Mesenchymal stem cell (in vitro differentiated cells and primary cell): ENCODE data around the gene SLC9A3.

Experiments used
- DNase-seq: peaks from one replicate; pipeline ENCODE4 v3.0.0-alpha.2; 2013
- H2AFZ ChIP-seq: one replicate; pipeline ENCODE4 v1.6.1; 2013; ENCODE audit warnings: low read depth, mild to moderate bottlenecking, control low read depth, inconsistent platforms, low read length, moderate library complexity
- H2AK5ac ChIP-seq: 2 replicates; pipeline ENCODE4 v1.6.1; 2013; ENCODE audit warnings: low read length, moderate library complexity, mild to moderate bottlenecking, inconsistent platforms; ENCODE audit not compliant: severe bottlenecking
- H2BK120ac ChIP-seq: one replicate; pipeline ENCODE4 v1.6.1; 2013; ENCODE audit warnings: low read depth, mild to moderate bottlenecking, inconsistent platforms, low read length, moderate library complexity
- H2BK12ac ChIP-seq, 2 experiments: one replicate each; pipeline ENCODE4 v1.6.1; 2013; ENCODE audit warnings: inconsistent platforms in 2 of 2, low read length in 2 of 2, mild to moderate bottlenecking in 2 of 2, moderate library complexity in 2 of 2, control low read depth in 1 of 2
- H2BK15ac ChIP-seq: one replicate; pipeline ENCODE4 v1.6.1; 2013; ENCODE audit warnings: mild to moderate bottlenecking, low read depth, inconsistent platforms; ENCODE audit not compliant: poor library complexity, severe bottlenecking
- H2BK5ac ChIP-seq: 2 replicates; pipeline ENCODE4 v1.6.1; 2013; ENCODE audit warnings: low read depth, mild to moderate bottlenecking, low read length, control low read depth, inconsistent platforms; ENCODE audit not compliant: poor library complexity, severe bottlenecking
- H3K14ac ChIP-seq, 2 experiments: one replicate each; pipeline ENCODE4 v1.6.1; 2013; ENCODE audit warnings: inconsistent platforms in 2 of 2, low read length in 2 of 2, control low read depth in 1 of 2, mild to moderate bottlenecking in 1 of 2, moderate library complexity in 1 of 2
- H3K18ac ChIP-seq, 2 experiments: one replicate each; pipeline ENCODE4 v1.6.1; 2013; ENCODE audit warnings: inconsistent platforms in 2 of 2, low read length in 2 of 2, control low read depth in 1 of 2, low read depth in 1 of 2, mild to moderate bottlenecking in 1 of 2
- H3K23ac ChIP-seq, 2 experiments: one replicate each; pipeline ENCODE4 v1.6.1; 2013; ENCODE audit warnings: inconsistent platforms in 2 of 2, low read length in 2 of 2, mild to moderate bottlenecking in 2 of 2, moderate library complexity in 2 of 2, control low read depth in 1 of 2
- H3K27ac ChIP-seq: 2 replicates; pipeline ENCODE4 v1.5.1; 2013; ENCODE audit warnings: mild to moderate bottlenecking, moderate library complexity, low read length, control low read depth, inconsistent platforms; ENCODE audit not compliant: poor library complexity, severe bottlenecking
- H3K27me3 ChIP-seq, 2 experiments: 2 replicates each; pipeline versions ENCODE4 v1.6.1 to v1.7.0; 2013; ENCODE audit warnings: low read length in 2 of 2, mild to moderate bottlenecking in 2 of 2, moderate library complexity in 2 of 2, control low read depth in 1 of 2, inconsistent platforms in 1 of 2; ENCODE audit not compliant: control insufficient read depth in 1 of 2, insufficient read depth in 1 of 2
- H3K36me3 ChIP-seq, 2 experiments: 2 replicates each; pipeline versions ENCODE4 v1.6.1 to v1.7.0; 2013; ENCODE audit warnings: low read length in 2 of 2, control low read depth in 1 of 2, inconsistent platforms in 1 of 2, low read depth in 1 of 2, mild to moderate bottlenecking in 1 of 2; ENCODE audit not compliant: insufficient read depth in 2 of 2, control insufficient read depth in 1 of 2
- H3K4ac ChIP-seq, 2 experiments: one replicate each; pipeline ENCODE4 v1.6.1; 2013; ENCODE audit warnings: inconsistent platforms in 2 of 2, low read length in 2 of 2, mild to moderate bottlenecking in 2 of 2, moderate library complexity in 2 of 2, control low read depth in 1 of 2, low read depth in 1 of 2
- H3K4me1 ChIP-seq: 2 replicates; pipeline ENCODE4 v1.6.1; 2013; ENCODE audit warnings: low read depth, low read length, control low read depth; ENCODE audit not compliant: control insufficient read depth, insufficient read depth
- H3K4me2 ChIP-seq: 2 replicates; pipeline ENCODE4 v1.6.1; 2013; ENCODE audit warnings: low read length, mild to moderate bottlenecking, inconsistent platforms; ENCODE audit not compliant: poor library complexity, severe bottlenecking
- H3K4me3 ChIP-seq, 2 experiments: 2 replicates each; pipeline versions ENCODE4 v1.5.1 to v1.7.0; 2013; ENCODE audit warnings: low read length in 2 of 2, mild to moderate bottlenecking in 2 of 2, control low read depth in 1 of 2, low read depth in 1 of 2; ENCODE audit not compliant: insufficient read depth in 1 of 2
- H3K79me1 ChIP-seq: replicated peaks from 2 replicates; pipeline ENCODE4 v1.6.1; 2013; ENCODE audit warnings: mild to moderate bottlenecking, control low read depth, low read length, inconsistent platforms; ENCODE audit not compliant: poor library complexity, severe bottlenecking
- H3K9ac ChIP-seq: 2 replicates; pipeline ENCODE4 v1.7.0; 2013; ENCODE audit warnings: mild to moderate bottlenecking, low read length, moderate library complexity
- H3K9me3 ChIP-seq: 2 replicates; pipeline ENCODE4 v1.7.0; 2013; ENCODE audit warnings: mild to moderate bottlenecking, low read length; ENCODE audit not compliant: control insufficient read depth
- H4K8ac ChIP-seq: one replicate; pipeline ENCODE4 v1.6.1; 2013; ENCODE audit warnings: inconsistent platforms, mild to moderate bottlenecking, low read length, moderate library complexity
- H4K91ac ChIP-seq: one replicate; pipeline ENCODE4 v1.6.1; 2013; ENCODE audit warnings: mild to moderate bottlenecking, low read length, inconsistent platforms
- WGBS: methylation state at CpG from one replicate; pipeline ENCODE4 v1.1.7; 2013; ENCODE audit warnings: mixed read lengths; 5-methylcytosine and 5-hydroxymethylcytosine counted together

The SLC9A3 gene

GRCh38 chr5:472656-473550 is 51.3 kb downstream of the SLC9A3 start:
- no peaks in the 10 kb centered on the region for H3K9me3 ChIP-seq
- peak overlapping the region; percentile 90 for H3K9ac ChIP-seq
- peak overlapping the region; percentile 76 to 86 for H3K4me3 ChIP-seq
- H2BK5ac ChIP-seq: no peak overlapping the region
- peaks cover 28 to 31% of the 10 kb centered on the region in 2 experiments for H3K36me3 ChIP-seq
- H2AFZ ChIP-seq: peak overlapping the region; percentile 74
- H3K4me1 ChIP-seq: peaks cover 31% of the 10 kb centered on the region
- peaks cover 14 to 32% of the 10 kb centered on the region in 2 experiments for H3K27me3 ChIP-seq
- H2AK5ac ChIP-seq: no peak overlapping the region
- H3K18ac ChIP-seq: peak overlapping the region; percentile 95 to 97
- H2BK120ac ChIP-seq: peak overlapping the region; percentile 78
- H4K91ac ChIP-seq: peak overlapping the region; percentile 86
- WGBS: under 1% methylated on average over 36 of the region's 137 CpGs
- H2BK12ac ChIP-seq: no peak overlapping the region
- H3K27ac ChIP-seq: no peak overlapping the region
- H3K4me2 ChIP-seq: peak overlapping the region; percentile 99
- peak; percentile 79 for DNase-seq
- H2BK15ac ChIP-seq: peak overlapping the region; percentile 73
- no peak overlapping the region for H3K23ac ChIP-seq
- H4K8ac ChIP-seq: peak overlapping the region; percentile 99
- H3K14ac ChIP-seq: peak overlapping the region in 1 of 2 experiments; percentile 86
- peak overlapping the region in 1 of 2 experiments; percentile 75 for H3K4ac ChIP-seq
- peaks cover 29% of the 10 kb centered on the region for H3K79me1 ChIP-seq

DNA sequence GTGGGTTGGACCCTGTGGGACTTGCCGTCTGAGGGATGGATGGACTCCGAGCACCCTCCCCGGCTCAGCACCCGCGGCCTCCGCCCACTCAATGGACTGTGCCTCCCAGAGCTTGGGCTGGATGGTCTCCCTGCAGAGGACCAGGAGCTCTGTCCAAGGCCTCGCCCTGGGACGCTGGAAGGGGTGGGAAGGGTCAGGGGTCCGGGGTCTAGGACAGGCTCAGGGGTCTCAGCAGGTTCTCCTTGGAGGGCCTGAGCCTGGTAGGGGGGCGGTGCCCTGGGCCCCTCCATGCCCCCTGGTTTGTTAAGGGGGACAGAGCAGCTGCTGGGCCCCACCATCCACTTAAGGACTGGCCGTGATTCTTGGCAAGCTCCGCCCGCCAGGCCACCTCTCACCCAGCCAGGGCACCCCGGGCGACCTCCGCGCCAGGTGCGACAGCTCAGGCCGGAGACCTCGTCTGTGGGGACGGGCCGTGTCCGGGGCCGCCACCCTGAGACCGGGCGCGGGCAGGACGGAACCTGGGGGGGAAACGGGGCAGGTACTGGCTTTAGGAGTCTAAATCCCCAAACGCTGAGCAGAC is 52.1 kb downstream of the SLC9A3 start:
- peaks cover 14 to 24% of the 10 kb centered on the region in 2 experiments for H3K27me3 ChIP-seq
- peak overlapping the region in 1 of 2 experiments; percentile 86 for H3K14ac ChIP-seq
- peak overlapping the region in 1 of 2 experiments; percentile 75 for H3K4ac ChIP-seq
- H3K4me3 ChIP-seq: peak overlapping the region; percentile 65 to 86
- no peak overlapping the region for H3K23ac ChIP-seq
- H2BK12ac ChIP-seq: no peak overlapping the region
- H2AFZ ChIP-seq: no peak overlapping the region
- no peak overlapping the region for H2AK5ac ChIP-seq
- 35% methylated on average over 30 of the region's 30 CpGs for WGBS
- H3K4me2 ChIP-seq: peak overlapping the region; percentile 85
- no peaks in the 10 kb centered on the region for H3K9me3 ChIP-seq
- H2BK5ac ChIP-seq: no peak overlapping the region
- H3K4me1 ChIP-seq: peaks cover 31% of the 10 kb centered on the region
- peaks cover 29% of the 10 kb centered on the region for H3K79me1 ChIP-seq
- H4K91ac ChIP-seq: peak overlapping the region; percentile 86
- H4K8ac ChIP-seq: peak overlapping the region; percentile 99
- H3K36me3 ChIP-seq: peaks cover 28 to 31% of the 10 kb centered on the region in 2 experiments
- H2BK15ac ChIP-seq: peak overlapping the region; percentile 62
- H3K27ac ChIP-seq: no peak overlapping the region
- DNase-seq: peak; percentile 13
- H3K18ac ChIP-seq: peak overlapping the region; percentile 95 to 97
- peak overlapping the region; percentile 90 for H3K9ac ChIP-seq
- H2BK120ac ChIP-seq: peak overlapping the region; percentile 78

GRCh38 chr5:471750-472058 is 52.5 kb downstream of the SLC9A3 start:
- Histone ChIP-seq H4K91ac (no peak overlapping the region), H3K14ac (no peak overlapping the region), H2AFZ (no peak overlapping the region), H3K4me2 (peak overlapping the region; percentile 85), H3K27ac (no peak overlapping the region), H4K8ac (no peak overlapping the region), H3K9ac (peak overlapping the region; percentile 90), H3K36me3 (peaks cover 31 to 32% of the 10 kb centered on the region in 2 experiments), H3K23ac (no peak overlapping the region), H3K27me3 (peaks cover 14 to 20% of the 10 kb centered on the region in 2 experiments), H2BK15ac (no peak overlapping the region), H2AK5ac (no peak overlapping the region), H2BK12ac (no peak overlapping the region), H2BK120ac (no peak overlapping the region), H3K9me3 (no peaks in the 10 kb centered on the region), H3K4me3 (peak overlapping the region in 1 of 2 experiments; percentile 86), H3K79me1 (peaks cover 29% of the 10 kb centered on the region), H3K4ac (no peak overlapping the region), H3K4me1 (peaks cover 31% of the 10 kb centered on the region), H3K18ac (no peak overlapping the region), H2BK5ac (no peak overlapping the region)
- no peak for DNase-seq
- WGBS: 95% methylated on average over 6 of the region's 6 CpGs
